ENCODE data around the gene LYL1. TPM values are rescaled to one million over a fixed set of nuclear protein-coding genes. Genes with fewer than 3 reads are reported as not detected.

The LYL1 gene
- total RNA-seq, 1 experiment from 2014 or later = 0.63 TPM

DNA sequence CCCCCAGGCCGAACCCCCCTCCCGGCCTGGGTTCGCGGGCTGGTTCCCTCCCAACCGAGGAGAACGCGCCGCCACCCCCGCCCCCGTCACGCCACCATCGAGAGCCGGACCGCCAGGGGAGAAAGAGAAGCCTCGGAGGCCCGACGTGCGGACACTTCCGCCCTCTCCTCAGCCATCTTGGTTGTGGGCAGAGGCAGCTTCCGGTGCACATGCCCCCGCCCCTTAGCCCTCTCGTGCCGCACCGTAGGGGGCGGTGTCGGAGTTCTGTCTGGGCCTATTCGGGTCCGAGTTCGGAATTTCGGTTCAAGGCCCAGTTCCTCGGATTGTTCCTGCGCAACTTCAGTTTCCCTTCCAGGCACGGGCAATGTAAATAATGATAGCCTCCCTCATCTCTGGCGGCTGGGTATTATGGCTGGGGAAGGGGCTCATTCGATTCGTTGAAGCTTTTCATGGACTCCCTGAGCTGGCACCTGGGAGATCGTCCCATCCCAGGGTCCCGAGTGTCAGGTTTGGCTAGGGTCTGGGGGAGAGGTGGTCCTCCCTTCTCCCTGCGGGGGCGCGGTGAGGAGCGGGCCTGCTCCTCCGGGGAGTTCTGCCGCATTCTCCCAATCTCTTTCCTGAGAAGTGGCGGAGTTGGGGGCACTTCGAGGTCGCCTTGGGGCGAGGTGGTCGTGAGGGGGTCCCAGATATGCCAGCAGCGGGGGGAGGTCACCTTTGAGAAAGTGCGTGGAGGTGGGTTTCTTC lies 47.7 kb upstream of the LYL1 start, which contains the start of the genes IER2 and STX10:
TSS of gene IER2 (plus strand) at position 225 of the 744 bp plus-strand sequence. CDS start 2,776 bp downstream, outside the sequence.
TSS of gene STX10 (minus strand) at position 189 of the 744 bp plus-strand sequence. CDS start 202 bp downstream, outside the sequence.
- no peak within 1 kb of the TSS for H2BK20ac ChIP-seq (ENCODE audit: low read depth, low read length, poor library complexity, severe bottlenecking)
- H4K91ac ChIP-seq (ENCODE audit: insufficient read length, low read depth, low read length) = no peak within 1 kb of the TSS
- H3K23me2 ChIP-seq (ENCODE audit: insufficient read length, low read depth, low read length, poor library complexity, severe bottlenecking) = peaks cover 22% of the 10 kb centered on the region
- no peaks in the 10 kb centered on the region for H3K27me3 ChIP-seq (ENCODE audit: insufficient read depth, low read length)
- H2BK120ac ChIP-seq (ENCODE audit: low read depth, low read length, poor library complexity, severe bottlenecking) = peak within 1 kb of the TSS; percentile 1
- no peak within 1 kb of the TSS for H4K5ac ChIP-seq (ENCODE audit: insufficient read length, low read depth, low read length)
- H4K20me1 ChIP-seq (ENCODE audit: control insufficient read depth, insufficient read depth, insufficient read length) = no peaks in the 10 kb centered on the region
- Mint-ChIP-seq H3K9me3 (peaks cover 8 to 9% of the 10 kb centered on the region in 2 experiments; a peak in 4 of 5 replicates), H3K27ac (peak within 1 kb of the TSS; percentile 98 to 100 (median 100)), H3K36me3 (ENCODE audit: insufficient read depth in 1 of 3, low read depth in 3 of 3) (peaks cover 18 to 23% (median 18%) of the 10 kb centered on the region in 3 experiments), H3K4me3 (peak within 1 kb of the TSS; percentile 97 to 98), H3K4me1 (peaks cover 13 to 14% of the 10 kb centered on the region in 2 experiments), H3K27me3 (ENCODE audit: low read depth) (peaks cover 10% of the 10 kb centered on the region; the same call in 1 of the 2 replicates)
- H2BK12ac ChIP-seq (ENCODE audit: insufficient read length, low read depth, low read length) = no peak within 1 kb of the TSS
- H2AK5ac ChIP-seq (ENCODE audit: insufficient read length, low read length) = no peak within 1 kb of the TSS
- no CpG with 5 or more reads among the region's 51 CpGs for WGBS (ENCODE audit: extremely low coverage, insufficient read length, low lambda C conversion rate)
- no peaks in the 10 kb centered on the region for H3K79me1 ChIP-seq (ENCODE audit: insufficient read depth, low read depth, low read length, poor library complexity, severe bottlenecking)
- no peak within 1 kb of the TSS for H3K56ac ChIP-seq (ENCODE audit: insufficient read length, low read depth, low read length)
- peaks cover 17% of the 10 kb centered on the region; the same call in 1 of the 2 replicates for H3K79me2 ChIP-seq (ENCODE audit: insufficient read depth, low read length)
- H3K9ac ChIP-seq (ENCODE audit: extremely low read depth, insufficient read length, low read length) = peak within 1 kb of the TSS; percentile 86
- no peak within 1 kb of the TSS for H2BK5ac ChIP-seq (ENCODE audit: insufficient read length, low read length)
- H2AFZ ChIP-seq (ENCODE audit: low read length) = no peak within 1 kb of the TSS
- peak within 1 kb of the TSS; percentile 86 for H3K14ac ChIP-seq (ENCODE audit: insufficient read depth, low read length)
- peak; percentile 94 for DNase-seq
- H3K4me2 ChIP-seq (ENCODE audit: insufficient read depth, insufficient read length, low read length) = peak within 1 kb of the TSS; percentile 67
- TF ChIP-seq, protein P1, sequence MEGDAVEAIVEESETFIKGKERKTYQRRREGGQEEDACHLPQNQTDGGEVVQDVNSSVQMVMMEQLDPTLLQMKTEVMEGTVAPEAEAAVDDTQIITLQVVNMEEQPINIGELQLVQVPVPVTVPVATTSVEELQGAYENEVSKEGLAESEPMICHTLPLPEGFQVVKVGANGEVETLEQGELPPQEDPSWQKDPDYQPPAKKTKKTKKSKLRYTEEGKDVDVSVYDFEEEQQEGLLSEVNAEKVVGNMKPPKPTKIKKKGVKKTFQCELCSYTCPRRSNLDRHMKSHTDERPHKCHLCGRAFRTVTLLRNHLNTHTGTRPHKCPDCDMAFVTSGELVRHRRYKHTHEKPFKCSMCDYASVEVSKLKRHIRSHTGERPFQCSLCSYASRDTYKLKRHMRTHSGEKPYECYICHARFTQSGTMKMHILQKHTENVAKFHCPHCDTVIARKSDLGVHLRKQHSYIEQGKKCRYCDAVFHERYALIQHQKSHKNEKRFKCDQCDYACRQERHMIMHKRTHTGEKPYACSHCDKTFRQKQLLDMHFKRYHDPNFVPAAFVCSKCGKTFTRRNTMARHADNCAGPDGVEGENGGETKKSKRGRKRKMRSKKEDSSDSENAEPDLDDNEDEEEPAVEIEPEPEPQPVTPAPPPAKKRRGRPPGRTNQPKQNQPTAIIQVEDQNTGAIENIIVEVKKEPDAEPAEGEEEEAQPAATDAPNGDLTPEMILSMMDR (conservative IDR thresholded peaks at IDR 0.05) = peak; percentile 47; the same call in 2 of the 3 replicates
- no peak within 1 kb of the TSS for H2BK15ac ChIP-seq (ENCODE audit: low read depth, low read length)
- peak within 1 kb of the TSS; percentile 8 for H3K27ac ChIP-seq (ENCODE audit: insufficient read length, low read depth, low read length)
- peak within 1 kb of the TSS; percentile 91 for H3K18ac ChIP-seq (ENCODE audit: insufficient read length, low read depth, low read length)
- no peaks in the 10 kb centered on the region for H3K9me3 ChIP-seq (ENCODE audit: control insufficient read depth, low read depth, low read length)
- H3T11ph ChIP-seq (ENCODE audit: low read length) = no peak within 1 kb of the TSS
- no peak within 1 kb of the TSS for H4K8ac ChIP-seq (replicated peaks; ENCODE audit: insufficient read length, low read depth, low read length)
- H3K4ac ChIP-seq (ENCODE audit: low read depth, low read length) = no peak within 1 kb of the TSS; the same call in 1 of the 2 replicates
- H3K23ac ChIP-seq (ENCODE audit: insufficient read length, low read depth, low read length) = no peak within 1 kb of the TSS
- H3K4me1 ChIP-seq (ENCODE audit: insufficient read depth, low read length) = no peaks in the 10 kb centered on the region

All from H9 (cell line).